HepG2 (cell line): Measurements from ENCODE around the gene FAM114A2. TPM values are rescaled to one million over a fixed set of nuclear protein-coding genes. Genes with fewer than 3 reads are reported as not detected.
"Not testable (repeated sequence)": the region's sequence is repeated elsewhere in the genome, so short reads cannot be mapped to it uniquely, and the experiment has no call there.

Source experiments
- ATAC-seq: fragments of 200-7000 bp; cut with Tn5 transposase; 3 replicates; pipeline ENCODE4 v1.9.1; 2020; ENCODE audit warnings: mild to moderate bottlenecking, moderate library complexity
- BruUV-seq: library from RNA; stranded (reverse); fragments of 400-500 nt; replicated peaks from 2 replicates; lab custom pipeline; 2021; lab: Mats Ljungman, UMichigan
- CTCF ChIA-PET: fragments of 300-600 bp; formaldehyde crosslinking; extraction: SDS; loops from one replicate; lab custom pipeline; 2021; ENCODE audit warnings: low total read pairs, inconsistent platforms, low intra/inter-chr PET ratio; lab: Yijun Ruan, JAX
- POLR2A ChIA-PET: fragments of 350-600 bp; sonication (Branson Sonifier 250); formaldehyde crosslinking; loops from one replicate; lab custom pipeline; 2020; ENCODE audit warnings: antibody characterized with exemption, inconsistent platforms; lab: Yijun Ruan, JAX
- DNase-seq: peaks from one replicate; pipeline ENCODE4 v3.0.0-alpha.2; 2015; ENCODE audit warnings: low spot score
- FAIRE-seq: peaks from 3 replicates; lab custom pipeline; 2011; peaks lifted over from hg19 to GRCh38; lab: Jason Lieb, UNC
- H2AFZ ChIP-seq: one replicate; pipeline ENCODE4 v1.6.1; 2011; ENCODE audit warnings: low read length, inconsistent platforms
- H3K27ac ChIP-seq: fragments of 300-600 bp; 3 replicates; pipeline ENCODE4 v1.8.0; 2011; ENCODE audit warnings: mixed run types, mild to moderate bottlenecking, mixed read lengths, low read length, inconsistent platforms; ENCODE audit not compliant: insufficient read depth; ENCODE audit errors: extremely low read length
- H3K27me3 ChIP-seq, 2 experiments: fragments of 200-600 bp in 1 of 2; 2 replicates in 1 of 2; 3 replicates in 1 of 2; pipeline versions ENCODE4 v1.6.0 to v1.8.0; 2011; ENCODE audit warnings: low read length in 2 of 2, mild to moderate bottlenecking in 2 of 2, moderate library complexity in 2 of 2, inconsistent platforms in 1 of 2; ENCODE audit not compliant: insufficient read depth in 2 of 2, control insufficient read depth in 1 of 2
- H3K36me3 ChIP-seq, 2 experiments: fragments of 200-600 bp in 1 of 2; replicated peaks in 1 of 2; 2 replicates in 1 of 2; 3 replicates in 1 of 2; pipeline versions ENCODE4 v1.5.1 to v1.8.0; 2011; ENCODE audit warnings: low read length in 2 of 2, inconsistent platforms in 1 of 2; ENCODE audit not compliant: insufficient read depth in 2 of 2, control insufficient read depth in 1 of 2
- H3K4me1 ChIP-seq: 2 replicates; pipeline ENCODE4 v1.5.1; 2012; ENCODE audit warnings: low read length, inconsistent platforms; ENCODE audit not compliant: insufficient read depth
- H3K4me2 ChIP-seq: 2 replicates; pipeline ENCODE4 v1.6.0; 2011; ENCODE audit warnings: low read depth, low read length, inconsistent platforms
- H3K4me3 ChIP-seq, 3 experiments: fragments of 200-600 bp in 1 of 3; sonication (generic), shearing (Covaris generic) in 1 of 3; replicated peaks in 1 of 3; 2 replicates each; pipeline ENCODE4 v1.5.1; 2011 to 2016; ENCODE audit warnings: low read length in 3 of 3, inconsistent platforms in 2 of 3, low read depth in 2 of 3, mild to moderate bottlenecking in 2 of 3, control low read depth in 1 of 3, mixed read lengths in 1 of 3; ENCODE audit not compliant: insufficient read depth in 1 of 3
- H3K79me2 ChIP-seq: one replicate; pipeline ENCODE4 v1.6.1; 2011; ENCODE audit warnings: low read length, inconsistent platforms; ENCODE audit not compliant: insufficient read depth
- H3K9ac ChIP-seq: 2 replicates; pipeline ENCODE4 v1.6.0; 2011; ENCODE audit warnings: mild to moderate bottlenecking, low read depth, low read length, inconsistent platforms; ENCODE audit not compliant: insufficient read depth
- H3K9me3 ChIP-seq: 2 replicates; pipeline ENCODE4 v1.5.1; 2012; ENCODE audit warnings: mild to moderate bottlenecking, low read length
- H4K20me1 ChIP-seq: 2 replicates; pipeline ENCODE4 v1.6.0; 2011; ENCODE audit warnings: inconsistent platforms, mild to moderate bottlenecking, low read length, moderate library complexity; ENCODE audit not compliant: insufficient read depth
- ETV6 ChIP-seq: sonication (generic); formaldehyde crosslinking; conservative IDR thresholded peaks from 2 replicates; pipeline ENCODE4 v1.4.0; 2020; ENCODE audit warnings: missing genetic modification reagents
- GTF2F1 ChIP-seq: fragments of 150-350 bp; IDR thresholded peaks from 2 replicates; pipeline ENCODE4 v1.6.1; 2014; ENCODE audit warnings: low read length
- MEIS1 ChIP-seq: sonication (generic); formaldehyde crosslinking; IDR thresholded peaks from 2 replicates; pipeline ENCODE4 v1.9.0; 2021; ENCODE audit warnings: mild to moderate bottlenecking, missing genetic modification reagents, moderate library complexity, borderline replicate concordance
- MXD4 ChIP-seq: IDR thresholded peaks from 2 replicates; pipeline ENCODE4 v1.6.1; 2016; ENCODE audit warnings: mild to moderate bottlenecking, missing biosample characterization, missing genetic modification reagents
- NFRKB ChIP-seq: fragments of 450-650 bp; IDR thresholded peaks from 2 replicates; pipeline ENCODE4 v1.6.1; 2017
- PPARG ChIP-seq: conservative IDR thresholded peaks from 2 replicates; pipeline ENCODE4 v1.6.1; 2016; ENCODE audit warnings: missing biosample characterization, missing genetic modification reagents
- RBAK ChIP-seq: sonication (generic); formaldehyde crosslinking; IDR thresholded peaks from 2 replicates; pipeline ENCODE4 v1.5.1; 2020; ENCODE audit warnings: mild to moderate bottlenecking, missing genetic modification reagents
- RFX3 ChIP-seq: IDR thresholded peaks from 2 replicates; pipeline ENCODE4 v1.6.1; 2016; ENCODE audit warnings: missing biosample characterization, missing genetic modification reagents
- TOPORS ChIP-seq: sonication (generic); formaldehyde crosslinking; IDR thresholded peaks from 2 replicates; pipeline ENCODE4 v1.8.0; 2023; ENCODE audit warnings: mild to moderate bottlenecking, missing genetic modification reagents
- ZNF230 ChIP-seq: sonication (generic); formaldehyde crosslinking; IDR thresholded peaks from 2 replicates; pipeline ENCODE4 v1.4.0; 2020; ENCODE audit warnings: mild to moderate bottlenecking, missing genetic modification reagents
- ZNF292 ChIP-seq: sonication (generic); formaldehyde crosslinking; IDR thresholded peaks from 2 replicates; pipeline ENCODE4 v1.8.1; 2022; ENCODE audit warnings: mild to moderate bottlenecking, low read depth, missing genetic modification reagents, borderline replicate concordance
- ZNF34 ChIP-seq: sonication (generic); formaldehyde crosslinking; IDR thresholded peaks from 2 replicates; pipeline ENCODE4 v1.4.0; 2020; ENCODE audit warnings: mild to moderate bottlenecking, missing genetic modification reagents, borderline replicate concordance
- ZNF383 ChIP-seq: sonication (generic); formaldehyde crosslinking; IDR thresholded peaks from 2 replicates; pipeline ENCODE4 v1.4.0; 2020; ENCODE audit warnings: missing genetic modification reagents, mild to moderate bottlenecking, borderline replicate concordance
- WGBS: methylation state at CpG from one replicate; pipeline ENCODE4 v1.1.6; 2017; ENCODE audit warnings: low lambda C conversion rate; 5-methylcytosine and 5-hydroxymethylcytosine counted together
- in situ Hi-C: cut with HindIII; loops from 2 replicates; pipeline ENCODE4 v1.10.0; 2017; ENCODE audit warnings: low pct_unique_long_range_greater_than_20kb; ENCODE audit not compliant: extremely low pct_ligation_motif_present
- intact Hi-C: fragments of 100-400 bp; cut with micrococcal nuclease; formaldehyde crosslinking; loops from one replicate; pipeline ENCODE4 v1.10.0; 2022; ENCODE audit not compliant: unreplicated experiment
- polyA plus RNA-seq, 8 experiments: library from polyadenylated mRNA; depleted of rRNA in 3 of 8; stranded (reverse) in 7 of 8; unstranded in 1 of 8; fragments of >200 nt; fragmentation: Illumina TruSeq in 4 of 8; extraction: Trizol in 4 of 8; gene quantifications; 2 replicates each; pipeline versions ENCODE4 v1.2.1 to v1.2.3, GENCODE V29; 2011 to 2016; ENCODE audit warnings: low read depth in 4 of 8, missing spikeins in 1 of 8, mixed read lengths in 1 of 8; ENCODE audit not compliant: insufficient read depth in 1 of 8
- total RNA-seq, 5 experiments: library from RNA; depleted of rRNA; stranded (reverse); fragments of >200 nt; fragmentation: Illumina TruSeq; extraction: Trizol; gene quantifications; 2 replicates each; pipeline ENCODE4 v1.2.3, GENCODE V29; 2016; ENCODE audit warnings: low read depth in 1 of 5
- TF ChIP-seq, protein P1 (sequence below): sonication (generic); formaldehyde crosslinking; IDR thresholded peaks from 2 replicates; pipeline ENCODE4 v1.5.0; 2020; ENCODE audit warnings: missing genetic modification reagents, mild to moderate bottlenecking, borderline replicate concordance
- TF ChIP-seq, protein P2 (sequence below): sonication (generic); formaldehyde crosslinking; IDR thresholded peaks from 2 replicates; pipeline ENCODE4 v1.4.0; 2020; ENCODE audit warnings: mild to moderate bottlenecking, missing genetic modification reagents, borderline replicate concordance

FAM114A2 gene
- total and polyA plus RNA-seq, 2 of the 13 experiments (the other 11 are each of a cell fraction or from before 2014, with no cell fraction given) = 6.9 to 11.4 TPM

DNA sequence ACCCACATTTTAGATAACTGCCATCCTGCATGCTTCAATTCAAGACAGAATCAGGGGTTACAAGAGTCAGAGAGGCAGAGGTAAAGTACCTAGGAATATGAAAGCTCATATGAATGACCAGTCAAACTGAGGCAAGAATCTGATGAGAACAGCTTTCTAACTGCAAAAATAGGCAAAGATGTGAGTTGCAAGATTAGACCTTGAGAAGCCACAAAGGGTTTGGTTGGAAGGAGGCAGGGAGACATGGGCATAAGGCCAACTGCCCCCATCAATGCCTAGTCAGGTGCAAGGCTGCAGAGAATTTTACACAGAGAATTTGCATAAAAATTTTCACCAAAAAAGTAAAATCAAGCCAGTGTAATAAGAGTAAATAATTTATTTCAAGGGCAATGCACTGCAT, 12.8 kb downstream of the FAM114A2 start:
- CTCF ChIA-PET = no interaction called here
- in situ Hi-C loops = no loop called here
- no peak for ATAC-seq
- Histone ChIP-seq H3K4me1 (no peaks in the 10 kb centered on the region), H3K9me3 (no peaks in the 10 kb centered on the region), H3K36me3 (peaks cover 0 to 11% of the 10 kb centered on the region in 2 experiments; a peak in 2 of 5 replicates)
- TF ChIP-seq, protein P1, sequence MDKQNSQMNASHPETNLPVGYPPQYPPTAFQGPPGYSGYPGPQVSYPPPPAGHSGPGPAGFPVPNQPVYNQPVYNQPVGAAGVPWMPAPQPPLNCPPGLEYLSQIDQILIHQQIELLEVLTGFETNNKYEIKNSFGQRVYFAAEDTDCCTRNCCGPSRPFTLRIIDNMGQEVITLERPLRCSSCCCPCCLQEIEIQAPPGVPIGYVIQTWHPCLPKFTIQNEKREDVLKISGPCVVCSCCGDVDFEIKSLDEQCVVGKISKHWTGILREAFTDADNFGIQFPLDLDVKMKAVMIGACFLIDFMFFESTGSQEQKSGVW = no peak
- TF ChIP-seq ZNF383 (CRISPR knock-in tag) = no peak
- no peak for TF ChIP-seq ETV6 (CRISPR knock-in tag)
- no peak for TF ChIP-seq MXD4 (CRISPR knock-in tag)
- no peak for TF ChIP-seq ZNF34 (CRISPR knock-in tag)
- TF ChIP-seq, protein P2, sequence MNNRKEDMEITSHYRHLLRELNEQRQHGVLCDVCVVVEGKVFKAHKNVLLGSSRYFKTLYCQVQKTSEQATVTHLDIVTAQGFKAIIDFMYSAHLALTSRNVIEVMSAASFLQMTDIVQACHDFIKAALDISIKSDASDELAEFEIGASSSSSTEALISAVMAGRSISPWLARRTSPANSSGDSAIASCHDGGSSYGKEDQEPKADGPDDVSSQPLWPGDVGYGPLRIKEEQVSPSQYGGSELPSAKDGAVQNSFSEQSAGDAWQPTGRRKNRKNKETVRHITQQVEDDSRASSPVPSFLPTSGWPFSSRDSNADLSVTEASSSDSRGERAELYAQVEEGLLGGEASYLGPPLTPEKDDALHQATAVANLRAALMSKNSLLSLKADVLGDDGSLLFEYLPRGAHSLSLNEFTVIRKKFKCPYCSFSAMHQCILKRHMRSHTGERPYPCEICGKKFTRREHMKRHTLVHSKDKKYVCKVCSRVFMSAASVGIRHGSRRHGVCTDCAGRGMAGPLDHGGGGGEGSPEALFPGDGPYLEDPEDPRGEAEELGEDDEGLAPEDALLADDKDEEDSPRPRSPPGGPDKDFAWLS (CRISPR knock-in tag) = no peak
- TF ChIP-seq ZNF292 (CRISPR knock-in tag) = no peak
- TF ChIP-seq GTF2F1 = no peak
- TF ChIP-seq RBAK (CRISPR knock-in tag) = no peak
- TF ChIP-seq NFRKB = no peak
- no peak for TF ChIP-seq ZNF230
- TF ChIP-seq PPARG (CRISPR knock-in tag) = no peak
- no peak for TF ChIP-seq TOPORS (CRISPR knock-in tag)
- TF ChIP-seq RFX3 (CRISPR knock-in tag) = no peak
- TF ChIP-seq MEIS1 (CRISPR knock-in tag) = no peak
- TF ChIP-seq, all 625 proteins: peak for 0
- BruUV-seq = no TSS peak
- no peak overlapping the region for H3K27ac ChIP-seq
- no peak overlapping the region for H3K4me2 ChIP-seq
- no peak overlapping the region for H2AFZ ChIP-seq
- no peaks in the 10 kb centered on the region for H3K27me3 ChIP-seq
- H3K9ac ChIP-seq = no peak overlapping the region
- no peak for DNase-seq
- POLR2A ChIA-PET = no interaction called here
- FAIRE-seq = no peak
- no peak overlapping the region for H3K4me3 ChIP-seq
- H4K20me1 ChIP-seq = no peaks in the 10 kb centered on the region
- H3K79me2 ChIP-seq = no peaks in the 10 kb centered on the region
- intact Hi-C loops = no loop called here

DNA sequence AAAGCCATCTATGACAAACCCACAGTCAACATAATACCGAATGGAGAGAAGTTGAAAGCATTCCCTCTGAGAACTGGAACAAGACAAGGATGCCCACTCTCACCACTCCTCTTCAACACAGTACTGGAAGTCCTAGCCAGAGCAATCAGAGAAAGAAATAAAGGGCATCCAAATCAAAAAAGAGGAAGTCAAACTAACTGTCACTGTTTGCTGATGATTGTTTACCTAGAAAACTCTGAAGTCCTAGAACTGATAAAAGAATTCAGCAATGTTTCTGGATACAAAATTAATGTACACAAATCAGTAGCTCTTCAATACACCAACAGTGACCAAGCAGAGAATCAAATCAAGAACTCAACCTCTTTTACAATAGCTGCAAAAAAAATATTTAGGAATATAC, 19.8 kb downstream of the FAM114A2 start:
- CTCF ChIA-PET = not testable (repeated sequence)

More for the DNA sequence above, 19.8 kb downstream of the FAM114A2 start:
- H3K4me2 ChIP-seq, H3K9ac ChIP-seq, BruUV-seq, H3K27me3 ChIP-seq, H3K4me1 ChIP-seq, POLR2A ChIA-PET, DNase-seq, ATAC-seq, H2AFZ ChIP-seq, H3K4me3 ChIP-seq, intact Hi-C loops, FAIRE-seq, H3K9me3 ChIP-seq, H3K27ac ChIP-seq, H3K79me2 ChIP-seq, in situ Hi-C loops, H3K36me3 ChIP-seq, H4K20me1 ChIP-seq: not testable (repeated sequence)
- 86% methylated on average over 1 of the region's 1 CpG for WGBS
